Kidney tubule cell (primary cell): Measurements from ENCODE around the gene DPYD.

ENCODE experiments used
- DNase-seq: peaks from one replicate; pipeline ENCODE4 v3.0.0-alpha.2; 2018; ENCODE audit warnings: low spot score

Gene DPYD

DNA sequence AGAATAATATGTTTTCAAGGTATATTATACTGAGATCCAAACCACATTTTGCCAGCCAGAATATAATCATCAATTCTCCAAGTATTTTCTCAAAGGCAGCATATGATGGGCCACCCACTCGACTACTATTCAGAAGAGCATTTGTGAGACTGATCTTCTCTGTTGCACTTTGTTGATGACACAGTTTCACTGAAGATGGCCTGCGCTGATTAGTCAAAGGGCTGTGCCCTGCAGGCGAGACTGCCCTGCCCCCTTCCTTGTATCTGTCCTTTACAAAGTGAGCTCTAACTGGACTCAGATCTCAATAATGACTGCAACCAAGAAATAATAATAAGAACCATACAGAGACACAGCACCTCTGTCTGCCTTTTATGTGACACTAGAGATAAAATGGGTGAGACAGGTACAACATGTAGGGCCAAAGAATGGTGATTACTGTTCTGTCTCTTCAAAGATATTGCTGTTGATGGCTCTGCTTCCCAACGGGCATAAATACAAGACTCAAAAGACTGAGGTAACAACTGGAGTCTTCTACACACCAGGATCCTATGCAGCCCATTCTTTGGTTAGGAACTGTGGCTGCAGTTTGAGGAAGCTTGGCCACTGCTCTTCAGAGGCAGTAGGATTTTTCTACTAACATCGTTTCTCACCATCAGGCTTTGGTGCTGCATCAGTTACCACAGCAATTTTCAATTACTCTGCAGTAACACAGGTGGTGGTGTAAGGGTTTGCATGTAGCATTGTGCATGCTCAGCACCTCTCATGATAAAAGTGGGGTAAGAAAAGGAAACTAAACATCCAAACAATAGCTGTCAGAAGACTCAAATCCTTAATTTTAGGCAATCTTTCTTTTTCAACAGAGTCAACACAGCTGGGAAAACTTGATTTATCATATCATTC, 718.1 kb downstream of the DPYD start:
- DNase-seq = no peak

DNA sequence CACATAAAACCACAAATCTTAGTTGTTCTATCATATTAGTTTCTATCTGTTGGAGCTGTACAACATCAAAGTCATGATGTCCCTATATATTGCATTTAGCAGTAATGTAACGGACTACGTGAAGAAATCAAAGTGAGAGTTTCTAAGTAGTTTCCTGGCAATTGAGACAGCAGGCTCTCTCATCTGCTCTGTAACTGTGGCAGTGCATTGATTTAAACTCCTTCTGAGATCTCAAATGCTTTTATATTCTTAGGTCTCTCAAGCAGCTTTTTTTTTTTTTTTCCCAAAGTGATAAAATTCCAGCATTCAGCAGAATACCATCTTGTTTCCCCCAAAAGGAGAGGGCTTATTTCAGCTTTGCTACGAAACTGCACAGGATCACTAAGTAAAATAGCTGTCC, 719.2 kb downstream of the DPYD start:
- no peak for DNase-seq

DNA sequence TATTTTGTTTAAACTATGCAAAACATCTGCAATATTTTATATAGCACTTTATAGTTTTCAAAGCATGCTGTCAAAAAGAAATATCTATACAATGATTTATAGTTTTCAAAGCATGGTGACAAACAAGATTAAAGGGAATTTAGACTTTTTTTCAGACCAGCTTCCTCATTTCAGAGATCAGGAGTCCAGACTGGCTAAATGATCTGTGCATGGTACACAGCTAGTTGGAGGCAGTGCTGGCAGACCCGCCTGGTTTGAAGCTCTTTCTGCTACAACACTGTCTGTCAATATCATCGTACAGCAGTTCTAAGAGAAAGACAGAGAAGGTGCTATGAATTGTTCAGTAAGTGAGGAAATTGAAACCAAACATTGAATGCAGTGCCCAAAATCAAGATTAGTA, 720.2 kb downstream of the DPYD start:
- no peak for DNase-seq

DNA sequence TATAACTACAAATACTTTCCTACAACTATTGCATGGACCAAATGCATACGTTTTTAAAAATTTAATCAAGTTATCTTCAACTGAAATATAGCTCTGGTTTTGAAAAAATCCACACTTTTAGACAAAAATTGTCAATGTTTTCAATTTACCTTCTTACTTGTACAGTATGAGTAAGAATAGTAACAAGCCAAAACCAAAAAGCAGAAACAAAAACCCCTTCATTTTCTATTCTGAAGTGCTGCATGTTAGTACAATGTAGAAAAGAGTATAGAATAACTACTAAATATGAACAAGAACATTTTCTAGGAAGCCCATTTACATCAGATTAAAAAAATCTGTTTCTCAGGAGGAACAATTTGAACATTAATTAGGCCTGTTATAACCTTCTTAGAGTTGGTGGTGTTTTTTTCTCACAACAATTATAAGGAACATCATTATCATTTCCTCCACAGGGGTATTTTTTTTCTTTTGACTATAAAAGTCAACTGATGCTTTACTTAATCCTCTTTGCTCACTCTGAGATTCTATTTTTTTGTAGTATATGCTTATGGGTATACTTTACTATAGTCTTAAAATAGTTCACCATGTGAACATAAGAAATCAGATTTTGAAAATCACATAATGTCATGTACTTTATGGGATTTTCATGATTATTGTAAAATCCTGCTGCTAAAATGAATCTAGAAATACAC, 723.9 kb downstream of the DPYD start:
- no peak for DNase-seq

DNA sequence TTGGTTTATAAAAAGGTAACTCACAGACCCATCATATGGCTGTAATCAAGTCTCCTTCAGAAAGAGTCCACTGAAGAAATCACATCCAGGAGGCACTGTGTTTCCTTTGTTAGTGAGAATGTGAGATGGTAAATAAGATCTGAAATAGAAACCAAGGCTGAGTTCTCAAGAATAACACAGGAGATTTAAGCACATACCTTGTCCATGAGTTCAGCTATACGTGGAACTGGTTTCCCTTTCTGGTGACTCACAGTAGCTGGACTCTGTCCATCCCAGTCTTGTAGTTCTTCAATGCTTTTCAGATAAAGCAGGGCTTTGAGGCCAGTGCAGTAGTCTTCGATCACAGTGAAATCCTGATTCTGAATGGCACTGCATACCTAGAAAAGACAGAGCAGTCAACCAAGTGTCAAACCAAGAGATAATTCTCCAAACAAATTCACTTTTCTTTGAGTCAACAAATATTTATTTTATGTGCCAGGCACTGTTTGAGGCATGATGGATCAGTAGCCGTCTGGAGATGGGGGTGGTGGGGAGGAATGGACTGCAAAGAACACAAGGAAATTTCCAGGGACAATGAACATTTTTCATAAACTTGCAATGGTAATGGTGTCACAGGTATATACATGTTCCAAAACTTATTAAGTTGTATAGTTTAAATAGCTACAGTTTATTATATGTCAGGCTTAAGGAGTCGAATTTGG, 727.8 kb downstream of the DPYD start:
- DNase-seq = peak; percentile 86

DNA sequence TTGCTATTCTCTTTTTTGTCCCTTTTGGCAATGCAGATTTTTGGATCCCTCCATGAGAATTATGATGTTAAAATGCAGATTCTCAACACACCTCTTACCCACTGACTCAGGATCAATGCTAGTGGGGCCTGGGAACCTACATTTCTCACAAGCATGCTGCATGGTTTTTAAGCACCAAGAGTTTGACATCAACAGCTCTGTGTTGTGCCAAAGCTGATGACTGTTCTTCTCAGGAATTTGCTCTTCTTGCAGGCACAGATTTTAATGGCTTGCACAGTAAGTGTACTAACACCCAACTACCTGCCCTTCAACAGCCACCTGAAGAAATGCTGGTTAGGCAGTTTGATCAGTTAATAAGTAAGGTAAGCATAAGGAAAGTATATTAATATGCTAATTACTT, 730.5 kb downstream of the DPYD start:
- peak; percentile 73 for DNase-seq

DNA sequence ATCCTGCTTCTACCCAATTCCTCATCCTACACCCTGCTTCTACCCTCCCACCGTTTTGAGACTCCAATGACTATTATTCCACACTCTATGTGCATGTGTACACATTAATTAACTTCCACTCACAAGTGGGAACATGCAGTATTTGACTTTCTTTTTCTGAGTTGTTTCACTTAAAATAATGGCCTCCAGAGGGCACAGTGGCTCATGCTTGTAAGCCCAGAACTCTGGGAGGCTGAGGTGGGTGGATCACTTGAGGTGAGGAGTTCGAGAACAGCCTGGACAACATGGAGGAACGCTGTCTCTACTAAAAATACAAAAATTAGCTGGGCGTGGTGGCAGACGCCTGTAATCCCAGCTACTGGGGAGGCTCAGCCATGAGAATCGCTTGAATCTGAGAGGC, 734.5 kb downstream of the DPYD start:
- no peak for DNase-seq

DNA sequence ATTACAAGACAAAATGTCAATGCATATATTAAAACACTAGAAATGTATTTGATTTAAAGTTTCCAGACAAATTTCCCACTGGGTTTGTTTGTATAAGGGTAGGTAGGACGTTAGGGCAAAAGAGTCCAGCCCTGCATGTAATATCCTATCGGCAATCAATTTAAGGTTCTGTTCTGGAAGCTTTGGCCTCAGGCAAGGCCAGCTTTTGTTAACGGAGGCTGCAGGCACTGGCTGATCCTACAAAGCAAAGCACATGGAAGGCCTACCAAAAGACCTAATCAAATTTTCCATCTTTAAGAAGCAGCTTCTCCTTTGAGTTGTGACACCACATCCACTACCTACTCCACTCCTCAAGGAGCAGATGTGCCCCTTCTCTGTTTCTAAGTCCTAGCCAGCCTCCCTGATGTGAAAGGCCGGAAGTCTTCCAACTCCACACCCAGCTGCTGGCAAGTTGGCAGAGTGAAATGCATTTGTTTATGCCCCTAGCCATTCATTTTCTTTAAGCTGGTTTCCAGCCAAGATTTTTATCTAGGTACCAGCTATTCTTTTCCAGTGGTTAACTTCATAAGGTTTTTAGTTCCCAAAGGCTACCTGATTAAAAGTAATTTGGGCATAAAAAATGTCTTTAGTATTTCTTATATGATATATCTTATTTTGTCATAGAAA, 746.7 kb downstream of the DPYD start:
- no peak for DNase-seq

DNA sequence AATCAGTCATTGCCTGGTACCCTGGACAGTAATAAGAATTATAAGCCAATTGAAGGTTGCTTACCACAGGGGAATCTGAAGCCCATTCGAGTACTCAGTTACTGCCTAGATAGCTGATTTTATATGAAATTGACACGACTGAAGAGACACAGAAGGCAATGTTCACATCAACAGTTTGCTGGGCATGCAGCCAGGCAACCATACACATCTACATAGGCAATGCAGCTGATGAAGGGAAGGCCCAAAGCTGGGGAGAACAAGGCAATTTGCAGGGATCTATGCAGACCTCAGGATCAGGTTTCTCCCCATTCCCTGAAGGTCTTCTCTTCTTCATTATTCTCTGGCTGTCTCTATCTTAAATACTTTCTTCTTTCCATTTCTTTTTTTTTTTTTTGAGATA, 750.5 kb downstream of the DPYD start:
- DNase-seq = no peak

DNA sequence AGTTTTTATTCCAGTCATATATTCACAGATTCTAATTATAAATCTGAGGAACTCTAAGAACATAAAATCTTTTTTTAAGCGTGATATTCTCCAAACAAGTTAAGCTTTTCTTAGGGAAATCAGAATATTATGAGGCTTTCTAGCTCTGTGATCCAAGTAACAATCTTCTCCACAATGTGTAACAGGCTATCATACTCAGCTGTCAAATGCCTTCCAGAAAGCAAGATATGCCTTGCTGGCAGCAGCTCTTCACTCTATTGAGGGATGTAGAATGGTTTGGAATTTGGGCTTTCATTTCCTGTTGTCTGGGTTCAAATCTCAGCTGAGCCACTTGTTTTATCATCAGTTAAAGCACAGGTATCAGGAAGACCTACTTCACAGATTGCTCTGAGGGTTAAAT, 752.8 kb downstream of the DPYD start:
- no peak for DNase-seq

DNA sequence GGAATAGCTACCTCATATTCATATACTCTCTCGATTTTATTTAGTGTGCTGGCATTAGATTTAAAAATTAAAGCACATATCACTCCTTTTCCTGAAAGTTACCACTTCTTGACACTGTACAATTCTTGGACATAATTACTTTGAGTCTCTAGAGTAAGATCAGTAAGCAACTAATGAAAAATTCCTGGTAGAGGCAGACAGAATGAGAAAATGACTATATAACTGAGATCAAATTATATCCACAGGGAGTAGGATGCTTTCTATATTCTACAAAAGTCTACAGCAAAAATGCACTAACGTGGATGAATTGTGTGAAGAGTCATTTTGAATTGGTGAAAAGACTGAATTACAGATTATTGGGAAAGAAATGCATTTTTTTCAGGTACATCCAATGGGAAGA, 753.6 kb downstream of the DPYD start:
- no peak for DNase-seq

DNA sequence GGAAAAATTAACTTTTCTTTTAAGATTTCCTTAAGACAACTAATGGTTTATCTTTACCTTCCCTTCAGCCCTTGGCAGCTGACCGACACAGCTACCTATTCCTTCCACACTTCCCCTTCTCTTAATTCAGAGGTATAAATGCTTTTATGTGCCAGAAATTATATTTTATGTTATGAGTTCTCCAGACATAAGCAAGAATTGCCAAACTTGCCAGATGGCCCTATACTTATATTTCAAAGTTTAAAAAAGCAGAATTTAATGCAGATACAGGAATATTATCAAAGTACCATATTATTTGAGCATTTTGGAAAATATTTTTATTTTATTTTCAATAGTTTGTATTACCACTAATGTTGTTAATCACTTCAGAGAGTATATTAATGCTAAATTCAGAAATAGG, 754.2 kb downstream of the DPYD start:
- no peak for DNase-seq

DNA sequence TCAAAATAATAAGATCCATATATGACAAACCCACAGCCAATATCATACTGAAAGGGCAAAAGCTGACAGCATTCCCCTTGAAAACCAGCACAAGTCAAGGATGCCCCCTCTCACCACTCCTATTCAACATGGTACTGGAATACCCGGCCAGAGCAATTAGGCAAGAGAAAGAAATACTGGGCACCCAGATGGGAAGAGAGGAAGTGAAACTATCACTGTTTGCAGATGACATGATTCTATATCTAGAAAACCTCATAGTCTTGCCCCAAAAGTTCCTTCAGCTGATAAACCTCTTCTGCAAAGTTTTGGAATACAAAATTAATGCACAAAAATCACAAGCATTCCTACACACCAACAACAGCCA, 756.6 kb downstream of the DPYD start:
- DNase-seq = no peak

DNA sequence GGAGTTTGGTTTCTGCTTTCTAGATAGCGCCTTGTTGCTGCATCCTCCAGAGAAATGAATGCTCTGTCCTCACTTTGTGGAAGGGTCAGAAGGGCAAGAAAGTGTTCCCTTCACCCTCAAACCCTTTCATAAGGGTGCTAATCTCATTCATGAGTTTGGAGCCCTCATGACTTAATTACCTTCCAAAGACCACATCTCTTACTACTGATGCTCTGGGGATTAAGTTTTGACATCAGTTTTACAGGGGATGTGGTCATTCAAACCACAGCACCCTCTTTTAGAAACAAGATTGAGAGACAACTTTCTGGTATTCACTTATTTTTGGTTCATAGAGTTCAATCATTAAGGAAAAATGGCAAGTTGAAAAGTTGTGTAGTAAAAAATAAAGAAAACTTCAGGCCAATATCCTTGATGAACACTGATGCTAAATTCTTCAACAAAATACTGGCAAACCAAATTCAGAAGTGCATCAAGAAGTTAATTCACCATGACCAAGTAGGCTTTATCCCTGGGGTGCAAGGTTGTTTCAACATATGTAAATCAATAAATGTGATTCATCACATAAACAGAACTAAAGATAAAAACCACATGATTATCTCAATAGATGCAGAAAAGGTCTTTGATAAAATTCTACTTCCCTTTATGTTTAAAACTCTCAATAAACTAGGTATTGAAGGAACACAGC, 757.1 kb downstream of the DPYD start:
- DNase-seq = no peak

DNA sequence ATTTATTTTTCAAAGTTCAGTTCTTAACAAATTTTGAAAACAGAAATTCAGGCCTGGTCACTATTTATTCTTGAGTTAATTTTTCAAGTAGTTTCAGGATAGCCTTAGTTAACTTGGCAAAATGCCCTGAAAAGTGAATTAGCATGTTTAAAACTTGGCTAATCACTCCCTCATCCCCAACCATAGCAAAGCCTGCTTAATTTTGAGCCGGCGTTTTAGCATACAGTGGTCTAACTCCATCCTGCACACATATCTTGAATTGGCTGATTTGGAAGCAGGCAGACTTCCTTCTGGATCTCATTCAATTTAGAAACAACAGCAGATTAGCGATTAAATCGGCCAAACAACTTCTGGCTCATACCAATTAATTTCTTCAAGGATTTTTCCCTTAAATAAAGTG, 760.0 kb downstream of the DPYD start:
- no peak for DNase-seq

DNA sequence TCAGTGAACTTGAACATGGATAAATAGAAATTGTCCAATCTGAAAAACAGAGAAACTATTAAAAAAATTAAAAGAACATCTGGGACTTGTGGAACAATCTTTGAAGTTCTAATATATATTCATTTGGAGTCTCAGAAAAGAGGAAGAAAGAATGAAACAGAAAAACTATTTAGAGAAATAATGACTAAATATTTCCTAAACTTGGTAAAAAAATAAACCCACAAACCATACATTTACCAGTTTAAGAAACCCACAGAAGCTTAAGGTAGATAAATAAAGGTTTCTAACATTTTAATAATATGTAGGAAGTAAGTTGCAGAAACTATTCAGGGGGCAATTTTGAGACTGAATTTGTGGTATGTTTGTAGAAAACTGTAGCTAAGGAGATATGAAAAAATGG, 761.5 kb downstream of the DPYD start:
- DNase-seq = no peak

DNA sequence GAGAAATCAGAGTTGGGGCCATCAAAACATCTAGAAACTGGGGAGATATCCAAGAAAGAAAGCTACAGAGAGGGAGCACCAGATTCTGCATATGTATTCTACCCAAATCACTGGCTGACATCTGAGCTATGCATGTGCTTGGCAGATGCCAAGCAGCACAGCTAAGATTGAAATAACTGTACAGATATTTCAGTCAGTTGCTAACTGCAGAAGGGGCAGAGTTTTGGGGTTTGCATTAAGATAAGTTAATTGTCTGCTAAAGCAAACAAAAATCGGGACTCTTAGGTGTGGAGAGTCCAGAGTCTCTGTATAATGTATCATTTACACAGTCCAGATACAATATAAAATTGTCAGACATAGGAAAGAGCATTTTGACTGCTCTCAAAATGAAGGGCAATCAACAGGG, 762.1 kb downstream of the DPYD start:
- no peak for DNase-seq

DNA sequence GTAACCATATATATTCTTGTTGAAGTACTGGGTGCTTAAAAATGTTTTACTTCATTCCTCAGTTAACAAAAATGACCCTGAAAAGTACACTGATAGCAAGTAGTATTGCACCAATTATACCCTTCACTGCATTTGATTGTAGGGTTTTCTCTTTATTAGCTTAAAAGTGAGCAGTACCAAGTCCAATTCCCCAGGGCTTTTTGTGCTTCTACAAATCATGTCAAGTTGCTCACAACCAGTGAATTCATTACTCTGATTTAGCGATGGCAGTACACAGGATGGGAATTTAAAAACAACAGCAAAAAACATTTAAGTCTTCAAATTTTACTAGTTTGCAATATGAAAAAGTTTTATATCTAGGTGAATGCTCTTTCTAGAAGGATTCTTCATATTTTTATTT, 762.8 kb downstream of the DPYD start:
- DNase-seq = no peak

DNA sequence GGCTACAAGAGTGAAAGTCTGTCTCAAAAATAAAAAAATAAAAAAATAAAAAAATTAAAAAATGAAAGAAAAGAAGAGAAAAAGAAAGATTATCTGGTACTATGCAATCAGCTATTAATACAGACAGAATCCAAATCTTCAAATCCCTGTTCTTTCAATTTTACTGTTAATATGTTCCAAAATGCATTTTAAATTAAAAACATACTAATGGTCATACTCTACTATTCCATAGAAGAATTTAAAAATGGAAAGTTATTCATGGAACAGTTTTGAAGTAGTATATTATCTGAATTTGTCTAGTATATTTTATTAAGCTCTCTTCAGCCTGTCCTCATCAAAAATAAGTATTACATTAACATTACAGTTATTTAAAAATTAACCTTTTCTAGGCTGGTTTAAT, 769.2 kb downstream of the DPYD start:
- no peak for DNase-seq

DNA sequence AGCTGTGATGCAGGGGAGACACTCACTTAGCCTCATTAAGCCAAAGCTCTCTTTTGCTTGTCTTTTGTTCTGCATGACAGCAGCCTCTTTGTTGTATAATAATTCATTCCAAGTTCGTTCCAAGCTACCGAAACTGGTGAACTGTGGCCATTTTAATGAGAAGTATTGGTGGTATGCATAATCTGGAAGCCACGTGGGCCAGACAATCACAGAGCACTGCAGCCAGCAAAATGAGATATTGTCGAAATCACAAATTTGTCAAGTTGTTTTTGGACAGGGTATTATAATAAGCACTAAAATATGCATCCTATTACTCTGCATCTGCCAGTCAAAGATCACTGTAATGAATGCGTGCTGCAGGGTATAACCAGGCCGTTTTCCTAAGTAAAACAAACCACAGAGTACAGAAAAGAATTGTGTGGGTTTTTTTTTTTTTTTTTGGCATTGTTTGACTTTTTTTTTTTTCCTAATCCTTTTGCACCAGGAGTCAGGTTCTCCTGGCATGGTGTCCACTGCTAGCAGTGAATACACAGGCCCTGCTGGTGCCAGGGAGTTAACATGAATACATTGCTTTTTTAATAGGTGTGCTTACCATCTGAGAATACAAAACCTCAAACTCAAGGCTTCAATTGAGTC, 775.4 kb downstream of the DPYD start:
- DNase-seq = peak; percentile 75

DNA sequence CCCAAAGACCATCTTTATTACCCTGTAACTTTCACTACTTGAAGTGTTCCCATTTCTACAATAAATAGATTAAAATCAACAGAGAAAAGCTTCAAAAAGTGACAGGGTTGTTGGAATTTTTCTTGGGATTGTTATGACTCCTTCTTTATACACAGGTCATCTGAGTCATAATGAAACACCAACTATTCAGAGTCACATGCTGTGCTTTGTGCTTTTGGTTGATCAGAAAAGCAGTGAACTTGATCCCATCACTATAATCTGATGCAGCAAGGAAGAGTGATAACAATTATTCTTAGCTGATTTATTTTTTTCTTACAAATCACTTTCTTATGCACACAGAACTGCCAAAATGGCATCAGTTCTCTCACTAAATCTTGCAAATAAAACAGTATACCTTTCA, 776.3 kb downstream of the DPYD start:
- DNase-seq = peak; percentile 87
